ENCODE data around the gene PEDS1. TPM values are rescaled to one million over a fixed set of nuclear protein-coding genes. Genes with fewer than 3 reads are reported as not detected.

PEDS1 gene
- total RNA-seq, 6 donors from 2014 or later = 30.4 to 59.3 (median 34.2) TPM

DNA sequence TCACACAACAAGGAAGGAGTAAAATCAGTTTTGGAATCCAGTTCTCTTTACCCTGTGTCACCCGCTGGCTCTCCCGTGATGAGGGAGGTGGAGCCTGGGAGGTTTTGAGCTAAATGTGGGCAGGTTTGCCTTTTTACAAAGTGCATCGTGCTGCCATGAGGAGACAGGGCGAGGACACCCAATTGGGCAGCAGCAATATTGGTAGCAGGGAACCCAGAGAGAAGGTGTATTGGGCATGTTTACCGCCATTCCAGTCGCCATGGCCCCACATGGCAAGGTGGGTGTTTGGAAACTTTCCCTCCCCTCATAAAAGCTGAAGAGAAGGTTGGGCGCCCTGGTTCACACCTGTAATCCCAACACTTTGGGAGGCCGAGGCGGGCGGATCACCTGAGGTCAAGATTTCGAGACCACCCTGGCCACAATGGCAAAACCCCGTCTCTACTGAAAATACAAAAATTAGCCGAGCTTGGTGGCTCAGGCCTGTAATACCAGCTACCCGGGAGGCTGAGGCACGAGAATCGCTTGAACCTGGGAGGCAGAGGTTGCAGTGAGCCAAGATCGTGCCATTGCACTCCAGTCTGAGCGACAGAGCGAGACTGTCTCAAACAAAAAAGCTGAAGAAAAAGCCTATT lies 37.0 kb downstream of the PEDS1 start:
- peak overlapping the region in 3 of 4 donors; percentile 40 to 60 (median 47) for H3K4me3 ChIP-seq
- DNase-seq (no peak), ATAC-seq (ENCODE audit: low FRiP score in 2 of 2) (no peak)
- H3K27me3 ChIP-seq = no peaks in the 10 kb centered on the region
- TF ChIP-seq POLR2AphosphoS5 (IDR thresholded peaks at IDR 0.05) = no peak
- TF ChIP-seq POLR2A (IDR thresholded peaks at IDR 0.05) = no peak
- H3K36me3 ChIP-seq = no peaks in the 10 kb centered on the region
- 94% methylated on average over 19 of the region's 19 CpGs for WGBS, 2 donors
- H3K27ac ChIP-seq = peak overlapping the region; percentile 45 to 82 (median 62)
- no peaks in the 10 kb centered on the region for H3K9me3 ChIP-seq
- H3K4me1 ChIP-seq = peaks cover 21 to 51% (median 37%) of the 10 kb centered on the region in 4 donors

DNA sequence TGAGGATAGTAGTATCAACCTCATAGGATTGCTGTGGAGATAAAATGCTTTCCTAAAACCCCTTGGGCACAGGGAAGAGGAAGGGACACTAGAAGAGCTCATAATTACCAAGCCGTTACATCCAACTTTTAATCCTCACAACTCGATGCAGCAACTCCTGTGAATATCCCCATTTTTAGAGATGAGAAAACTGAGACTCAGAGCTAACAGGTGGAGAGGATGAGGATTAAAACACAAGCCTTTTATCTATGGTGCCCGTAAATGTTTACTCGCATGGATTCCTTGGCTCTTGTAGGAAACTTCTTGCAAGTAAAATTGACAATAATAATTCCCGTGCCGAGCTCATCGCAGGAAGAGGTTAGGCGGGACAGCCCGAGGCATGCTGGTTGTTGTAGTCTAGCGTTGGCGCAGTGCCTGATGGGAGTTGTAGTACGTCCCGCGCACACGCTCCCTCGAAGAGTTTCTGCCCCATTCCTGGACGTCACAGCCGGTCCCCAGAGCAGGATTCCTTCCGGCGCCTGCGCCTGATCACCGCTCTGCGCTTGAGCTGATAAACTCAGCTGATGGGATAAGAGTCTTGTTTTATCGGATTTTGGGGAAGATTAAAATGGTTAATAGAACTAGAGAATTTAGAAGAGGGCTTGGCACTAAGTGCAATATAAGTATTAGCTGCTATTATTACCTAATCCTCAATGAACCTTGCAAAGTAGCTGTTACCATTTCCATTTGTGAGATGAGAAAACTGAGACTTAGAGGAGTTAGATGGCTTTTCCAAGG lies 37.7 kb downstream of the PEDS1 start:
- Histone ChIP-seq H3K27me3 (no peaks in the 10 kb centered on the region), H3K27ac (peak overlapping the region; percentile 45 to 82 (median 62)), H3K4me1 (peaks cover 28 to 51% (median 38%) of the 10 kb centered on the region in 4 donors), H3K9me3 (no peaks in the 10 kb centered on the region), H3K36me3 (peaks cover 0 to 2% (median 0%) of the 10 kb centered on the region in 4 donors), H3K4me3 (peak overlapping the region in 3 of 4 donors; percentile 40 to 60 (median 47))
- TF ChIP-seq POLR2A (IDR thresholded peaks at IDR 0.05) (peak in 1 of 4 donors; percentile 50), EP300 (IDR thresholded peaks at IDR 0.05) (peak in 1 of 4 donors; percentile 68), POLR2AphosphoS5 (IDR thresholded peaks at IDR 0.05) (peak; percentile 70 to 88)
- TF ChIP-seq, protein P1, sequence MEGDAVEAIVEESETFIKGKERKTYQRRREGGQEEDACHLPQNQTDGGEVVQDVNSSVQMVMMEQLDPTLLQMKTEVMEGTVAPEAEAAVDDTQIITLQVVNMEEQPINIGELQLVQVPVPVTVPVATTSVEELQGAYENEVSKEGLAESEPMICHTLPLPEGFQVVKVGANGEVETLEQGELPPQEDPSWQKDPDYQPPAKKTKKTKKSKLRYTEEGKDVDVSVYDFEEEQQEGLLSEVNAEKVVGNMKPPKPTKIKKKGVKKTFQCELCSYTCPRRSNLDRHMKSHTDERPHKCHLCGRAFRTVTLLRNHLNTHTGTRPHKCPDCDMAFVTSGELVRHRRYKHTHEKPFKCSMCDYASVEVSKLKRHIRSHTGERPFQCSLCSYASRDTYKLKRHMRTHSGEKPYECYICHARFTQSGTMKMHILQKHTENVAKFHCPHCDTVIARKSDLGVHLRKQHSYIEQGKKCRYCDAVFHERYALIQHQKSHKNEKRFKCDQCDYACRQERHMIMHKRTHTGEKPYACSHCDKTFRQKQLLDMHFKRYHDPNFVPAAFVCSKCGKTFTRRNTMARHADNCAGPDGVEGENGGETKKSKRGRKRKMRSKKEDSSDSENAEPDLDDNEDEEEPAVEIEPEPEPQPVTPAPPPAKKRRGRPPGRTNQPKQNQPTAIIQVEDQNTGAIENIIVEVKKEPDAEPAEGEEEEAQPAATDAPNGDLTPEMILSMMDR (IDR thresholded peaks at IDR 0.05) = peak in 1 of 6 experiments; percentile 11
- ATAC-seq (ENCODE audit: low FRiP score in 2 of 2) = peak; percentile 95
- DNase-seq = peak; percentile 87 to 99
- 0% methylated on average over 23 to 24 of the region's 24 CpGs for WGBS, 2 donors

GRCh38 chr20:50115041-50115512 lies 38.4 kb downstream of the PEDS1 start:
- H3K27me3 ChIP-seq = no peaks in the 10 kb centered on the region
- ATAC-seq (ENCODE audit: low FRiP score in 2 of 2) (no peak), DNase-seq (no peak)
- no peaks in the 10 kb centered on the region for H3K9me3 ChIP-seq
- H3K4me3 ChIP-seq = peak overlapping the region in 3 of 4 donors; percentile 40 to 60 (median 47)
- WGBS, 2 donors = 57 to 69% methylated on average over 6 of the region's 6 CpGs
- H3K4me1 ChIP-seq = peaks cover 35 to 57% (median 44%) of the 10 kb centered on the region in 4 donors
- H3K27ac ChIP-seq = peak overlapping the region in 3 of 4 donors; percentile 61 to 82 (median 63)
- TF ChIP-seq POLR2A (IDR thresholded peaks at IDR 0.05) = no peak
- TF ChIP-seq, protein P1 (IDR thresholded peaks at IDR 0.05) = no peak
- TF ChIP-seq EP300 (IDR thresholded peaks at IDR 0.05) = no peak
- no peak for TF ChIP-seq POLR2AphosphoS5 (IDR thresholded peaks at IDR 0.05)
- H3K36me3 ChIP-seq = peaks cover 0 to 2% (median 0%) of the 10 kb centered on the region in 4 donors

GRCh38 chr20:50113420-50114224 lies 39.9 kb downstream of the PEDS1 start:
- H3K4me1 ChIP-seq = peaks cover 50 to 72% (median 57%) of the 10 kb centered on the region in 4 donors
- no peaks in the 10 kb centered on the region for H3K27me3 ChIP-seq
- ATAC-seq (ENCODE audit: low FRiP score in 2 of 2) (no peak), DNase-seq (no peak)
- H3K4me3 ChIP-seq = peak overlapping the region; percentile 38 to 91 (median 82)
- peak overlapping the region; percentile 96 to 99 (median 96) for H3K27ac ChIP-seq
- no peaks in the 10 kb centered on the region for H3K9me3 ChIP-seq
- TF ChIP-seq POLR2A (IDR thresholded peaks at IDR 0.05) (no peak), EP300 (IDR thresholded peaks at IDR 0.05) (no peak), POLR2AphosphoS5 (IDR thresholded peaks at IDR 0.05) (no peak)
- TF ChIP-seq, protein P1 (IDR thresholded peaks at IDR 0.05) = no peak
- H3K36me3 ChIP-seq = peaks cover 0 to 2% (median 0%) of the 10 kb centered on the region in 4 donors
- 9 to 12% methylated on average over 11 of the region's 11 CpGs for WGBS, 2 donors

Data from upper lobe of left lung (tissue), 6 donors.